Measurements from ENCODE around the gene USP9X. TPM values are rescaled to one million over a fixed set of nuclear protein-coding genes. Genes with fewer than 3 reads are reported as not detected.
"Not testable (repeated sequence)": the region's sequence is repeated elsewhere in the genome, so short reads cannot be mapped to it uniquely, and the experiment has no call there.

USP9X gene
- 10 to 100 TPM; 60.0 to 63.4 TPM for total RNA-seq

- CTCF ChIA-PET = interaction anchor here (1.2 kb wide), 1 partner anchor 32 kb away, joined by 3 read pairs; no protein-coding TSS in a partner anchor
- peak; percentile 88 for DNase-seq
- Mint-ChIP-seq H3K9me3 (no peaks in the 10 kb centered on the region), H3K4me1 (ENCODE audit: low read depth) (peaks cover 27% of the 10 kb centered on the region), H3K36me3 (ENCODE audit: low read depth) (peaks cover 10% of the 10 kb centered on the region), H3K4me3 (peak within 1 kb of the TSS; percentile 89), H3K27me3 (ENCODE audit: low read depth) (no peaks in the 10 kb centered on the region), H3K27ac (peak within 1 kb of the TSS; percentile 100)
- intact Hi-C loops (cut with micrococcal nuclease) = loop anchor here (1.0 to 10.0 kb wide), 11 partner anchors 32 to 910 kb away; partner anchors contain the start of genes ATP6AP2, CASK, CXorf38 and MED14
Measured at GRCh38 chrX:41084893-41085511, at the start of gene USP9X. Gene USP9X (plus strand): TSS chrX:41085445. CDS start chrX:41123629, 38,184 bp downstream.

GRCh38 chrX:41035582-41035981 lies 49.7 kb upstream of the USP9X start:
- Mint-ChIP-seq H3K27me3 (ENCODE audit: low read depth) (no peaks in the 10 kb centered on the region), H3K4me3 (no peak overlapping the region), H3K36me3 (ENCODE audit: low read depth) (no peaks in the 10 kb centered on the region), H3K27ac (no peak overlapping the region), H3K9me3 (no peaks in the 10 kb centered on the region), H3K4me1 (ENCODE audit: low read depth) (no peaks in the 10 kb centered on the region)
- intact Hi-C loops (cut with micrococcal nuclease) = no loop called here
- CTCF ChIA-PET = interaction anchor here (0.6 to 1.4 kb wide), 2 partner anchors 9 to 158 kb away, joined by 3 read pairs; no protein-coding TSS in a partner anchor
- DNase-seq = no peak

GRCh38 chrX:41036668-41037326 lies 48.4 kb upstream of the USP9X start:
- Mint-ChIP-seq H3K4me1 (ENCODE audit: low read depth) (no peaks in the 10 kb centered on the region), H3K9me3 (no peaks in the 10 kb centered on the region), H3K4me3 (no peak overlapping the region), H3K27me3 (ENCODE audit: low read depth) (no peaks in the 10 kb centered on the region), H3K36me3 (ENCODE audit: low read depth) (no peaks in the 10 kb centered on the region), H3K27ac (no peak overlapping the region)
- intact Hi-C loops (cut with micrococcal nuclease) = no loop called here
- CTCF ChIA-PET = no interaction called here
- no peak for DNase-seq

GRCh38 chrX:41043196-41043595 lies 42.0 kb upstream of the USP9X start:
- H3K4me3 Mint-ChIP-seq = no peak overlapping the region
- no peak for DNase-seq
- no peaks in the 10 kb centered on the region for H3K36me3 Mint-ChIP-seq (ENCODE audit: low read depth)
- peaks cover 6% of the 10 kb centered on the region for H3K4me1 Mint-ChIP-seq (ENCODE audit: low read depth)
- no peak overlapping the region for H3K27ac Mint-ChIP-seq
- no peaks in the 10 kb centered on the region for H3K9me3 Mint-ChIP-seq
- intact Hi-C loops (cut with micrococcal nuclease) = no loop called here
- CTCF ChIA-PET = no interaction called here
- H3K27me3 Mint-ChIP-seq (ENCODE audit: low read depth) = no peaks in the 10 kb centered on the region

GRCh38 chrX:41043674-41044345 lies 41.4 kb upstream of the USP9X start:
- no peak for DNase-seq
- no peak overlapping the region for H3K4me3 Mint-ChIP-seq
- no peaks in the 10 kb centered on the region for H3K36me3 Mint-ChIP-seq (ENCODE audit: low read depth)
- intact Hi-C loops (cut with micrococcal nuclease) = no loop called here
- H3K4me1 Mint-ChIP-seq (ENCODE audit: low read depth) = peaks cover 6% of the 10 kb centered on the region
- no peak overlapping the region for H3K27ac Mint-ChIP-seq
- CTCF ChIA-PET = interaction anchor here (0.7 to 1.3 kb wide), 2 partner anchors 71 to 301 kb away, joined by 3 to 7 read pairs; no protein-coding TSS in a partner anchor
- no peaks in the 10 kb centered on the region for H3K27me3 Mint-ChIP-seq (ENCODE audit: low read depth)
- no peaks in the 10 kb centered on the region for H3K9me3 Mint-ChIP-seq

GRCh38 chrX:41045960-41046567 lies 39.2 kb upstream of the USP9X start:
- CTCF ChIA-PET = no interaction called here
- H3K27ac Mint-ChIP-seq = no peak overlapping the region
- DNase-seq = no peak
- no peaks in the 10 kb centered on the region for H3K9me3 Mint-ChIP-seq
- H3K4me1 Mint-ChIP-seq (ENCODE audit: low read depth) = peaks cover 6% of the 10 kb centered on the region
- no peak overlapping the region for H3K4me3 Mint-ChIP-seq
- H3K27me3 Mint-ChIP-seq (ENCODE audit: low read depth) = no peaks in the 10 kb centered on the region
- H3K36me3 Mint-ChIP-seq (ENCODE audit: low read depth) = no peaks in the 10 kb centered on the region
- intact Hi-C loops (cut with micrococcal nuclease) = no loop called here

GRCh38 chrX:41047878-41048534 lies 37.2 kb upstream of the USP9X start:
- no peaks in the 10 kb centered on the region for H3K9me3 Mint-ChIP-seq
- H3K4me1 Mint-ChIP-seq (ENCODE audit: low read depth) = peaks cover 6% of the 10 kb centered on the region
- H3K36me3 Mint-ChIP-seq (ENCODE audit: low read depth) = no peaks in the 10 kb centered on the region
- no peaks in the 10 kb centered on the region for H3K27me3 Mint-ChIP-seq (ENCODE audit: low read depth)
- H3K27ac Mint-ChIP-seq = no peak overlapping the region
- no peak overlapping the region for H3K4me3 Mint-ChIP-seq
- DNase-seq = no peak
- intact Hi-C loops (cut with micrococcal nuclease) = no loop called here
- CTCF ChIA-PET = no interaction called here

- Mint-ChIP-seq H3K4me1 (ENCODE audit: low read depth) (peaks cover 6% of the 10 kb centered on the region), H3K27ac (no peak overlapping the region), H3K4me3 (no peak overlapping the region), H3K9me3 (no peaks in the 10 kb centered on the region), H3K27me3 (ENCODE audit: low read depth) (no peaks in the 10 kb centered on the region), H3K36me3 (ENCODE audit: low read depth) (no peaks in the 10 kb centered on the region)
- DNase-seq = no peak
- CTCF ChIA-PET = no interaction called here
- intact Hi-C loops (cut with micrococcal nuclease) = no loop called here
Measured at GRCh38 chrX:41050359-41050758, 34.9 kb upstream of the USP9X start.

GRCh38 chrX:41051288-41051687 lies 34.0 kb upstream of the USP9X start:
- Mint-ChIP-seq H3K9me3 (no peaks in the 10 kb centered on the region), H3K27ac (no peak overlapping the region), H3K4me1 (ENCODE audit: low read depth) (peaks cover 6% of the 10 kb centered on the region), H3K36me3 (ENCODE audit: low read depth) (no peaks in the 10 kb centered on the region), H3K27me3 (ENCODE audit: low read depth) (no peaks in the 10 kb centered on the region), H3K4me3 (no peak overlapping the region)
- CTCF ChIA-PET = no interaction called here
- no peak for DNase-seq
- intact Hi-C loops (cut with micrococcal nuclease) = no loop called here

GRCh38 chrX:41055740-41056139 lies 29.5 kb upstream of the USP9X start:
- no peaks in the 10 kb centered on the region for H3K4me1 Mint-ChIP-seq (ENCODE audit: low read depth)
- no peaks in the 10 kb centered on the region for H3K27me3 Mint-ChIP-seq (ENCODE audit: low read depth)
- no peak overlapping the region for H3K4me3 Mint-ChIP-seq
- CTCF ChIA-PET = no interaction called here
- H3K27ac Mint-ChIP-seq = no peak overlapping the region
- DNase-seq = no peak
- H3K36me3 Mint-ChIP-seq (ENCODE audit: low read depth) = no peaks in the 10 kb centered on the region
- intact Hi-C loops (cut with micrococcal nuclease) = no loop called here
- H3K9me3 Mint-ChIP-seq = no peaks in the 10 kb centered on the region

- H3K27ac Mint-ChIP-seq; H3K27me3 Mint-ChIP-seq (ENCODE audit: low read depth); H3K4me1 Mint-ChIP-seq (ENCODE audit: low read depth); H3K36me3 Mint-ChIP-seq (ENCODE audit: low read depth); DNase-seq; intact Hi-C loops (cut with micrococcal nuclease); CTCF ChIA-PET; H3K4me3 Mint-ChIP-seq; H3K9me3 Mint-ChIP-seq: not testable (repeated sequence)
Measured at GRCh38 chrX:41063276-41063675, 22.0 kb upstream of the USP9X start.

- Mint-ChIP-seq H3K36me3 (ENCODE audit: low read depth) (no peaks in the 10 kb centered on the region), H3K4me3 (no peak overlapping the region), H3K27ac (no peak overlapping the region), H3K27me3 (ENCODE audit: low read depth) (no peaks in the 10 kb centered on the region), H3K9me3 (no peaks in the 10 kb centered on the region), H3K4me1 (ENCODE audit: low read depth) (no peaks in the 10 kb centered on the region)
- intact Hi-C loops (cut with micrococcal nuclease) = no loop called here
- no peak for DNase-seq
- CTCF ChIA-PET = no interaction called here
Measured at GRCh38 chrX:41064018-41064417, 21.2 kb upstream of the USP9X start.

Measured in activated naive CD4-positive, alpha-beta T cell treated with anti-CD3 and anti-CD28 coated beads for 36 hours (primary cell).